SKM-1 treated with dmso at 0.1 percent for 144 hours (cell line): ENCODE measurements around the gene PLK3.
"Not testable (repeated sequence)": the region's sequence is repeated elsewhere in the genome, so short reads cannot be mapped to it uniquely, and the experiment has no call there.

Source experiments
- DNase-seq: peaks from one replicate; lab custom pipeline; 2025; ENCODE audit not compliant: unreplicated experiment; lab: John Stamatoyannopoulos, UW

The PLK3 gene

DNA sequence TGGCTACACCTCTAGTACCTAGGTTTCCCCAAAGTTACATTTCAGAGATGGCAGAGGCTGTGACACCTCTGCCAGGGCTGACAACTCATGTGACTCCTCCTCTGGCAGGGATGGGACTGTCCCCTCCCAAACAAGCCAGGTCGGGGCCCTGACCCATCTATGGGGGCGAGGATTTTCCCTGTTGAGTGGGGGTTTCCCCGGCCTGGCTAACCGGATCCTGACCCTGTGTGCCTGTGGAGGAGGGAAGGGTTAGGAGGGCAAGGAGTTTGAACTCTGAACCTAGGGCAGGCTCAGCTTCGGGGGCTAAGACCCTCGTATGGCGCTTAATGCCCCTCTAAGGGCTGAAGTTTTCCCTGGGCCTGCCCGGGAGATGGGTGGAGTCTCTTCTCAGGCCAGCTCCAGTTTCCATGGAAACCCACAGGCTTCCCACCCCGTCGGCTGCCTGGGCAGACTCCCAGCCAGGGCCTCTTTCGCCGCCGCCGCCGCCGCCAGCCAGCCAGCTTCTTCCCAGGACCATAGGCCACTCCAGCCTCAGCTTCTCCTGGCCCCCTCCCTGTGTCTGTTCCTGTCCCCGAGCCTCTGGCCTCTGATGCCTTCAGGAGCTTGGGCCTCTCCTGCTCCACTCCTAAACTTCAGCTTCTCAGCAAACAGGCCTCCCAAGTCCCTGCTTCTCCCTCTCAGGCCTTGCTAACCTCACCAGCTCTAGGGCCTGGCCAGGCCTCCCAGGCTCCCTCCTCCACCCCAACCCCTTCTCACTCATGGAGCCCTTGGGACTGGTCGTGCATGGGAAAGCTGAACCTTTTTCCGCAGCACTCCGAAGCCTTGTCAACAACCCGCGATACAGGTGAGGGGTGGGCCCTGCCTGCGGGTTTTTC, 8.1 kb downstream of the PLK3 start, which contains the start of gene BTBD19:
Gene BTBD19 (plus strand): TSS at position 461 of the 875 bp plus-strand sequence. CDS start 298 bp downstream, at position 759.
- no peak for DNase-seq

DNA sequence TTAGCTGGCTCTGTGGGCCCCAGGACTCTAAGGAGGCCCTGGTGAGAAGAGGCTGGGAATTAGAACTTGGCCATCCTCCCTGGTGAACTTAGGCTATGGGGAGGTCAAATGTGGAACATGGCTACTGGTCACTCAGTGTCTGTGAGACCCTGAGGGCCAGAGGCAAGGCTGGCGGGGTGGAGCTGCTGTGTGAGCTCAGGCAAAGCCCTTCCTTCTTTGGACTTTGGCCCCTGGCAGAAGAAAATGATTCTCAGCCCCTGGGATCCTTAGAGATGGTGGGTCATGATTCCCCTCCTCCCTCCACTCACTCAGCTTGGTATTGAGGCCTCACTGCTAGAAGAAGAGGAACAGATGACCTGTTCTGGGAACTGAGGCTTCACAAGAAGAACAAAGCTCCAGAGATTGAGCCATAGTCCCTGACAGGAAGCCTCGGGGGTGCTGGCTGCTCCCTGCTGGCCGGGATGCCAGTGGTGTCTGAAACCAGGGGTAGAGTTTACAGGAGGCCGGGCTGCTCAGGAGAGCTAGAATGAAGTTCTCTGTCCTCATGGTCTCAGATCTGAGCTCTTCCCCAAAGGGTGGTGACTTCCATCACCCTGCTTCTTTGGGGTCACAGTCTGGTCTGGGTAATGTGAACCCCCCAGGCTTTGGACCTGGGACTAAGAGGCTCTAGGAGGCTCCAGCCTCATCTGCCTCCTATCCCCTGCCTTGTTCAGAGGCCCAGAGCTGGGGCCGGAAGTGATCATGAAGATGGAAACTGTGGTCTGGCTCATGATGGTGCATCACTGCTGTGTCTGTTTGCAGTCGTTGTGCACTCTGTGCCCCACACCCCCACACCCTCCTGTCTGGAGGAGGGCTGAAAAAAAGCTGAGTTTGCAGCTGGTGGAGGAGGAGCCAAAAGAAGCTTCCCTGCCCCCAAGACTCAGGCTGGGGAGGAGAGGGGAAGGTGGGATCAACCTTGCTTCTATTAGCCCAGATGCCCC, 9.1 kb downstream of the PLK3 start:
- DNase-seq: peak; percentile 82

DNA sequence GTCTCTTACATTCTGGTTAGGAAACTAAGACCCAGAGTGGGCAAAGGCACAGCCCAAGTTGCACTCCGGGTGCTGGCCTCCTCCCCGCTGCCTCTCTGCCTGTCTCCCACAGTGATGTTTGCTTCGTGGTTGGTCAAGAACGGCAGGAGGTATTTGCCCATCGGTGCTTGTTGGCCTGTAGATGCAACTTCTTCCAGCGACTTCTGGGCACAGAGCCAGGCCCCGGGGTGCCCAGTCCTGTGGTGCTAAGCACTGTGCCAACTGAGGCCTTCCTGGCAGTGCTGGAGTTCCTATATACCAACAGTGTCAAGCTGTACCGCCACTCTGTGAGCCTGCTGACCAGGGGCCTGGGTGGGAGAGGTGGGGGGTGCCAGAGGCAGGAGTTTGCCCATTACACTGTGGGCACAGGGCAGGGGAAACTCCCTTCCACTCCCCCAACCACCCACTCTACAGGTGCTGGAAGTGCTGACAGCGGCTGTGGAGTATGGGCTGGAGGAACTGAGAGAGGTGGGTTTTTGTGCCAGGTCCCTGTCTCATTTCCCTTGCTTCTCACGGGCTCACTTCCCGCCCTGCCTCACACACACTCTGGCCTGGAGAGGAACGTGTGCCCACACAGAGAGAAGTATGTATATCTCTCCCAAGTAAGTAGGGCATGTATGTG, 10.1 kb downstream of the PLK3 start:
- DNase-seq: no peak

DNA sequence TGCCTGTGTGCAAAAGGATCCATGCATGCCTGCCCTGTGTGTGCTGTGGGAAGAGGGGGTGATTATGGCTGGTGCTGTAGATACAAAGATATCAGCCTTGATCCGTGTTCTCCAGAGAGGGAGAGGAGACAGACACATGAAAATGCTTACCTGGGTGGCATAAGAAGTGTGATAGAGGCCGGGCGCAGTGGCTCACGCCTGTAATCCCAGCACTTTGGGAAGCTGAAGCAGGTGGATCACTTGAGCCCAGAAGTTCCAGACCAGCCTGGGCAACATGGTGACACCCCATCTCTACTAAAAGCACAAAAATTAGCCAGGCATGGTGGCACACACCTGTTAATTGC, 10.6 kb downstream of the PLK3 start:
- DNase-seq: not testable (repeated sequence)

DNA sequence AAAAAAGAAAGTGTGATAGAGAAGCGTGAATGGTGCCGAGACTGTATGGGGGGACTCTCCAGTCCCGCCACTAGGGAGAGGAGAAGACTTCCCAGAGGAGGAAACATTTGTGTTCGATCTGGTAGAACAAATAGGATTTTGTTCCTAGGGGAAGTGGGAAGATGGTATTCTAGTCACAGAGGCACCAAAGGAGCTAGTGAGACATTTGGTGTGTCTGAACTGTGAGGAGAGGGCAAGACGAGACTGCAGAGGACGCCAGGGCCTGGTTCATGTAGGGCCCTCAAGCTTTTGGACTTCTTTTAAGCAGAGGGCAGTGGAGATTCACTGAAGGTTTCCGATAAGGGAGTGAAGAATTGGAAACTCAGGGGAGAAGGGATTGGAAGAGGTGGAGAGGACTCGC, 11.1 kb downstream of the PLK3 start:
- DNase-seq: no peak

DNA sequence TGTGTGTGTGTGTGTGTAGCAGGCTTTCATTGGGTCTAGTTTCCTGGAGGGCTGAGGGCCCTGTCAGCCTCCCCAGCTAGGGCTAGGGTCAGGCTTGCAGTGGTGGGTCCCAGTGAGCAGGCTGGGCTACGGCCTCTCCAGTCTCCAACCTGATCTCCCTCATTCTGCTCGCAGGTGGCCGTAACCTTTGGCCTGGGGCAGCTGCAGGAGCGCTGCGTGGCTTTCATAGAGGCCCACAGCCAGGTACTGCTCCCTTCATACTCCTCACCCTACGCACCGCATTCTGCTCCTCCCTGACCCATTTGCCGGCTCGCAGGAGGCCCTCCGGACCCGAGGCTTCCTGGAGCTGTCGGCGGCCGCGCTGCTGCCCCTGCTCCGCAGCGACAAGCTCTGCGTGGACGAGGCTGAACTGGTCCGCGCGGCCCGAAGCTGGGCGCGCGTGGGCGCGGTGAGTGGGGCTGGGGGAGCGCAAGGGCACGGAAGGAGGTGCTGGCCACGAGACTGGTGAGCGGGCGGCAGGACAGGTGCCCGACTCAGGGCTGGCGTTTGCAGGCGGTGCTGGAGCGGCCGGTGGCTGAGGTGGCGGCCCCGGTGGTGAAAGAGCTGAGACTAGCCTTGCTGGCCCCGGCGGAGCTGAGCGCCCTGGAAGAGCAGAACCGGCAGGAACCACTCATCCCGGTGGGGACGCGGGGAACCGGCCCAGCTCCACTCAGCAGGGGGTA, 12.8 kb downstream of the PLK3 start:
- no peak for DNase-seq

DNA sequence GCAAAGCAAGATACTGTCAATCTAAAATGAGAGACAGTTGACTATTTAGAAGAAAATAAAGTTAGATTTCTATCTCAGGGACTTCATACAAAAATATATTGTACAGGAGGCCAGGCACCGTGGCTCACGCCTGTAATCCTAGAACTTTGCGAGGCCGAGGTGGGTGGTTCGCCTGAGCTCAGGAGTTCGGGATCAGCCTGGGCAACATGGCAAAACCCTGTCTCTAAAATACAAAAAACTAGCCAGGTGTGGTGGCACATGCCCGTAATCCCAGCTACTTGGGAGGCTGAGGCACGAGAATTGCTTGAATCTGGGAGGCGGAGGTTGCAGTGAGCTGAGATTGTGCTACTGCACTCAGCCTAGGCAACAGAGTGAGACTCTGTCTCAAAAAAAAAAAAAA, 15.7 kb downstream of the PLK3 start:
- not testable (repeated sequence) for DNase-seq

DNA sequence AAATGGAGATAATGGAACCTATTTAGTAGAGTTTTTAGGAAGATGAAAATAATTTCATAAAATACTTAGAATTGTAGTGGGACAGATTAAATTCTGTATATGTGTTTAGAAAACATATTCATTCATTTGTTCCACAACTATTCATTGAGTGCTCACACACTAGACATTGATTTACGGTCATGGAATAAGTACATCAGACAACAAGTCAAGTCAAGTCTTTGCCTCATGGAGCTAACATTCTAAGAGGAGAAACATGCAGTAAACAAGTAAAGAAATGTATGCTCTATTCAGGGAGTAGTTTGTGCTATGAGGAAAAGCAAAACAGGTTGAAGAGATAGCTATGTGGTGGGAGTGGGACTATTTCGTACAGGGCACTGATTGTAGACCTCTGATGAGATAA, 17.1 kb downstream of the PLK3 start:
- DNase-seq: no peak

DNA sequence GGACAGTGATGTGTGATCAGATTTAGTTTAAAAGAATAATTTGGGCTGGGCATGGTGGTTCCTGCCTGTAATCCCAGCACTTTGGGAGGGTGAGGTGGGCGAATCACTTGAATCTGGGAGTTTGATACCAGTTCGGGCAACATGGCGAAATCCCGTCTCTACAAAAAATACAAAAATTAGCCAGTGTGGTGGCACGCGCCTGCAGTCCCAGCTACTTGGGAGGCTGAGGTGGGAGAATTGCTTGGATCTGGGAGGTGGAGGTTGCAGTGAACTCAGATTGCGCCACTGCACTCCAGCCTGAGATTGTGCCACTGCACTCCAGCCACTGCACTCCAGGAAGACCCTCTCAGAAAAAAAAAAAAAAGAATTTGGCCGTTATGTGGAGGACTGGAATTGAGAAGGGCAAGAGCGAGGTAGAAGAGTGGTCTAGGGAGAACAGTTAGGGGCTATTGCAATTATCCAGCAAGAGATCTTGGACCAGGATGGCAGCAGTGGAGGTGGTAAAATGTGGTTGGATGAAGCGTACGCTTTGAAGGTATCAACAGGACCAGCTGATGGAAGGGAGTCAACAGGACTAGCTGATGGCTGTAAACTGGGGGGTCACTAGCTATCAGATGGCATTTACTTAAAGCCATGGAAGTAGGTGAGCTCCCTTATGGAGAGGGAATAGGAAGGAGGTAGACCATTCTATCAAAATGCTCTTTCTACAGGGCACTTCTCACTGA, 17.8 kb downstream of the PLK3 start:
- no peak for DNase-seq

DNA sequence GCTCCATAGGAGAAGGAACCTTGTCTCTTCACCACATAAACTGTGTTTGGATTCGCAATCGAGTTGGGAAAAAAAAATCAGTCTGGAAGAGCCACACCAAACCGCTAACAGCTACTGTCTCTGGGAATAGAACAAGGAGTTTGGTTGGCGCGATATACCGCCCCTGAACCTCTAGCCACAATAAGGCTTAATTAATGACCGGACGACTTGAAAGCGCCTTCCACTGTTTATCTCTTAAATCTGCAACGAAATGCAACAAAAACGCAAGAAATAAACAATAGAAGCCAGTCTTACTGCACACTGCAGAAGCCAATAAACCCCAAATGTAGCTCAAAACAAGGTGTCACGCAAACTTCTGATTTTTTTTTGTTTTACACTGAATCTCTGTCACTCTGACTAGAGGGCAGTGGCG, 19.0 kb downstream of the PLK3 start:
- no peak for DNase-seq

DNA sequence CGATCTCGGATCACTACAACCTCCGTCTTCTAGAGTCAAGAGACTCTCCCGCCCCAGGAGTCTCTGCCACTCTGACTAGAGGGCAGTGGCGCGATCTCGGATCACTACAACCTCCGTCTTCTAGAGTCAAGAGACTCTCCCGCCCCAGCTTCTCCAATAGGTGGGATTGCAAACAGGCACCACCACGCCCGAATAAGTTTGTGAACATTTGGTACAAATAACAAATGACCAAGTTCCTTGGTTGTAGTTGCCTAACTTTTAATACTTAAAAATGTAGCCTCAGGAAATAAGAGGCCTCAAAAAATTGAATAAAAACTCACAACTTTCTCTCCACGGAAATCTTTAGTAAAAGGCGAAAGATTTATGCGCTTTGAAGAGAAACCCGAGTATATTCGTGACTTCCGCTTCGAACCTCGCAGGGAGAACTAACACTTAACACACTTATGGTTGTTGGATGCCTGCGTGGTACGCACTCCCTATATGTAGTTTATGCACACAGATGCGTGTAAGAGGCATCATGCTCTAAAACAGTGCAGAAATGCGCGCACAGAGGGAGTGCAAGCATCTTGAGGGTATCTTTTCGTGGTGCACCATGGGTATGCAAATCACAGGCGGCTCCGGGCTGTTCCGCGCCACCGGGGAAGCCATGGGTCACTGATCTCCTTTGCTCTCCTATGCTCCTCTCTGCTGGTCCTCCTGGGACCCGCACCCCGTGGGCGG, 19.6 kb downstream of the PLK3 start:
- DNase-seq: peak; percentile 95

DNA sequence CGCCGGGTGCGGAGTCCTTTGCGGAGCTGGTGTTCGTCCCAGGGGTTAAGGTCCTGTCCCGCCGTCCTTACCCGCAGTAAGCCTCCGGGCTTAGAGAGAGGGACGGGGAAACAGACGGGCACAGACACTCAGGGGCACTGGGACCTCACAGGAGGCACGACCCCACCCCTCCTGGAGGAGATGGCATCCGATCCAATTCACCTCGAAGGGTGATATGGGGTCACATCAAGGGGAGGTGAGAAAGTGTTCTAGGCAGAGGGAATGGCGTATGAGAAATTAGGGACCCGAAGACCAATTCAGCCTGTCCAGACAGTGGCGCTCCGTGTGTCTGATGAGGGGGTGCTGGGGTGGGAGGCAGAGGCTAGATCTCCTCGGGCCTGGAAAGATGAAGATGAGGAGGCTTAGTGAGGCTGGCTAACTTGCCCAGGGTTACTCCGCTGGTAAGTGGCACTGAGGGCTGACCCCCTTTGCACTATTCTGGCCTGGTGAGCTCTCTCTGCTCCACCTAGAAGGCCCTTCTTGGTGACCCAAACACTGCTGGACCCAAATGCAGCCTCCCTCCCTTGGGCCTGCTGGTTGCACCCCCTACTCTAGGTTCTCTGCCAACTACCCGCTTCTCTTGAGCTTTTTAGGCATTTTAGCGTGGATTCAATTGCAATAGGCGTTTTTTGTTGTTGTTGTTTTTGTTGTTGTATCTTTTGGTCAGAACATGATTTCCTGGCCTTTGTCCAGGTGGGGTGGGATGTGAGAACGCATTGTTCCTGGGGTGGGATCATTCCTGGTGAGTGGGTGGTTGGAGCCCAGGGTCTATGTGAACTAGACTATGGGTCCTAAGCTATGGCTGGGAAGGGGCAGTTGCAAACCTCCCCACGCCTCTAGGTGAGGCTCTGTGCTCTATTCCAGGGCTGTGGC, 20.4 kb downstream of the PLK3 start:
- no peak for DNase-seq

DNA sequence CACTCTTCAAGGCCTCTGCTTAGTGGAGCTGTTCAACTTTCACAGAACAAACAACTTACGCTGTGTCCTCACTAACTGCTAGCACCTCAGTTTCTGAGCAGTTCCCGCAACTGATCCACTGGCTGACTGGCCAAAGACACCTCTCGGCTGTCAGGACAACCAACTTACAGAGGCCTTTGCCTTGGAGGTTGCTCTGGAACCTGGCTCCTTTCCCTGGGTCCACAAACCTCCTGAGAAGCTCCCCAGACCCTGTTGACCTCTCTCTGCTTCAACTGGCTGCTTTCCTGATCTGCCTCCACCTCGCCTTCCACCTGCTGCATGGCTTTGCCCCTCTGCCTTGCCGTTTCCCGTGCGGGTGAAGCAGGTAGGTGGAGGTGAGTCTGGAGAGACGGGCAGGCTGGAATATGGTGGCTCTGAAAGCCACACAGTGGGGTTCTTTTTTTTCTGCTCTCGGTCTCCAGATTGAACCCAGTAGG, 21.1 kb downstream of the PLK3 start:
- no peak for DNase-seq

DNA sequence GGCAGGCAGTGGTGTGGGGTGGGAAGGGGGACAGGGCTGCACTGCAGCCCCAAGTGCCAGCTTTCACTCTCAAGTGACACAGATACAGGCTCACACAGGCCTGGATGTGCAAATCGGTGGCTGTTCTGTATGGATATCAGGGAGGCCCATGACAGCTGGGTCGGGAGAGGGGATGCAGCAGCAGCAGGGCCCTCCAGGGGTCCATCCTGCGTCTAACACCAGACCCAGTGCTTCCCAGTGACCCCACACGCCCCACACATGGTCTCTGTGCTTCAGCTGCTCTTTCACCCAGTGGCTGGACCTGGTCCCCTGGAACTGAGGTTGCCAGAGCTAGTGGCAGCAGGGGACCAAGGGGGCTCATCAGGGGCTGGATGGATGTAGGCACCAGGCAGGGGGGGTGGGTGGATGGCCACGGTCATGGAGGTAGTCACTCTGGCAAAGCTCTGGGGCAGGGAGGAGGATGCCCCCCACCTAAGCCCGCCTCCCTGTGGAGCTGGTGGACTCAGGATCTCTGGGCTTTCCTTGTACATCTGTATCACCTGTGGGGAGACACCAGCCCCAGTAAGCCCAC, 22.0 kb downstream of the PLK3 start:
- DNase-seq: no peak

DNA sequence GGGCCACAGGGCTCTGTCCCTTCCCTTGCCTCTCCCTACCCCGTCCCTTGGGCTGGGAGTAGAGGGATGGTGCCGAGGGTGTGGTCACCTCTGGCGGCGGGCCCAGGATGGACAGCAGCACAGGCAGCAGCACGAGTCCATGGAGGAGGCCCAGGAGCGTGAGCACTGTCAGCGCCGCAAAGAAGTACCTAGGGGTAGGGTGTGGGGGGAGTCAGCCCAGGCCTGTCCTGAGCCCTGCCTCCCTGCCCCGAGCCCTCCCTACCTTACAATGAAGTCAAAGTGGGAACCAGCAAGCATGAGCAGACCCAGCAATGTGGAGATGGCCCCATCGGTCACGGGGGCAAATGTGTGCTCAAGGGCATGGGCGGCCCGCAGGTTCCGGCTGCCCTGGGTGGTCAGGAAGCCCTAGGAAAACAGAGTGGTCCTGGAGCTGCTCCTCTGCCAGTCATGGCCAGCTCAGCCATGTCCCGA, 22.8 kb downstream of the PLK3 start:
- DNase-seq: no peak

DNA sequence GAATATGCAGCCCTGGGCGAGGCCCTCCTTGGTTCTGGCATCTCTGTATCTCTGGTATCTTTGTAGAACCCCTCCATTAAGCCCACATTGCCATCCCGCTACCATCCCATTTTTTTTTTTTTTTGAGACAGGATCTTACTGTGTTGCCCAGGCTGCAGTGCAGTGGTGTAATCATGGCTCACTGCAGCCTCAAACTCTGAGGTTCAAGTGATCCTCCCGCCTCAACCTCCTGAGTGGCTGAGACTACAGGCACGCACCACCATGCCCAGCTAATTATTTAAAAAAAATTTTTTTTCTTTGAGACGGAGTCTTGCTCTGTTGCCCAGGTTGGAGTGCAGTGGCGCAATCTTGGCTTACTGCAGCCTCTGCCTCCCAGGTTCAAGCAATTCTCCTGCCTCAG, 24.2 kb downstream of the PLK3 start:
- DNase-seq: not testable (repeated sequence)

DNA sequence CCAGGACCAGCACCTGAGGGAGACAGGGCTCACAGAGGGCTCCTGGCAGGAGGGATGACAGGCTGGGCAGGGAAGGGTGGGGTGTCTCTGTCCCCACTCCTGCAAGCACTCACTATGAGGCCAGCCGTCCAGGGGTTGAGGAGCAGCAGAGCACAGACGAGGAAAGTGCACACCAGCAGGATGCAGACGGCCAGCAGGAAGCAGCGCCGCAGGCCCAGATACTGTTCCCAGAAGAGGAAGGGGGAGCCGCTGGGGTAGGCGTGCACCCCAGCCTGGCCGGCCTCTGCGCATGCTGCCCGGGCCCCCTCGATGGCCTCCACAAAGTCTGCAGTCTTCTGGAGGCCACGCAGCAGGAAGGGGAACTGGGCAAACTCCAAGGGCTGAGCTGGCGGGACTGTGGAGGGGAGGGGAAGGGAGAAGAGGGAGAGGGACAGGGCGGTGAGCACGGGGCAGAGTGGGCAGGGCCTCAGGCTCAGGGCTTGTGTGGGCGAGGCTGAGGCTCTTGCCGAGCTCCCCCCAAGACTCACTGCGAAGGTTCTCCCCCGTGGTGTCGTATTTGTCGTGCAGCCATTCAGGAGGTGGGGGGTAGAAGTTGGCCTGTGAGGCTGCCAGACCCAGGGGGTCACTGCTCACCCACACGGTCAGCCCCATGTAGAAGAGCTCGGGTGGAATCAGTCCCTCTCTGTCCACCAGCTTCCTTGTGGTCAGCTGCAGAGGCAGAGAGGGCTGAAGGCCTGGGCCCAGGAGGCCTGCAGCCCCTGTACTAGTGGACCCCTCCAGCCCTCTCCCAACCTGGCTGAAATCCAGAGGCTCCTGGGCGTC, 26.4 kb downstream of the PLK3 start:
- peak; percentile 46 for DNase-seq
